MV-4-11 (cell line): ENCODE results near the gene NTN4.
"Not testable (repeated sequence)": the region's sequence is repeated elsewhere in the genome, so short reads cannot be mapped to it uniquely, and the experiment has no call there.

ENCODE experiments used
- DNase-seq: peaks from one replicate; lab custom pipeline; 2025; lab: John Stamatoyannopoulos, UW

The NTN4 gene

GRCh38 chr12:95654665-95655064 is 135.9 kb downstream of the NTN4 start:
- DNase-seq, result not testable (repeated sequence)

GRCh38 chr12:95653771-95654546 is 136.6 kb downstream of the NTN4 start:
- DNase-seq, result peak; percentile 11

GRCh38 chr12:95651681-95652080 is 138.9 kb downstream of the NTN4 start:
- DNase-seq, result no peak

- DNase-seq, result no peak
These were observed 141.4 kb downstream of the NTN4 start for GRCh38 chr12:95648990-95649791.

GRCh38 chr12:95646781-95647190 is 143.8 kb downstream of the NTN4 start:
- DNase-seq, result no peak

- DNase-seq, result no peak
These were observed 147.3 kb downstream of the NTN4 start for GRCh38 chr12:95643256-95643655.

GRCh38 chr12:95642583-95642982 is 148.0 kb downstream of the NTN4 start:
- DNase-seq, result no peak

- no peak for DNase-seq
These were observed 149.1 kb downstream of the NTN4 start for GRCh38 chr12:95641299-95641952.

GRCh38 chr12:95640516-95640915 is 150.0 kb downstream of the NTN4 start:
- DNase-seq, result no peak

GRCh38 chr12:95637471-95638155 is 153.0 kb downstream of the NTN4 start:
- no peak for DNase-seq

GRCh38 chr12:95637010-95637409 is 153.6 kb downstream of the NTN4 start:
- DNase-seq, result no peak

GRCh38 chr12:95634622-95635621 is 155.6 kb downstream of the NTN4 start:
- no peak for DNase-seq

- no peak for DNase-seq
These were observed 156.7 kb downstream of the NTN4 start for GRCh38 chr12:95633732-95634465.

- DNase-seq, result peak; percentile 12
These were observed 157.4 kb downstream of the NTN4 start for GRCh38 chr12:95633049-95633731.

- no peak for DNase-seq
These were observed 160.1 kb downstream of the NTN4 start for GRCh38 chr12:95630496-95630895.

- DNase-seq, result no peak
These were observed 161.2 kb downstream of the NTN4 start for GRCh38 chr12:95629392-95629791.

GRCh38 chr12:95626854-95627253 is 163.7 kb downstream of the NTN4 start:
- no peak for DNase-seq

GRCh38 chr12:95625012-95625411 is 165.6 kb downstream of the NTN4 start:
- no peak for DNase-seq

GRCh38 chr12:95624589-95624988 is 166.0 kb downstream of the NTN4 start:
- no peak for DNase-seq
